Esophagus (tissue), 2 donors: ENCODE measurements around the gene FBLN1. TPM values are rescaled to one million over a fixed set of nuclear protein-coding genes. Genes with fewer than 3 reads are reported as not detected.

Experiments
- H3K27ac ChIP-seq, 2 donors: one replicate each; pipeline ENCODE4 v1.5.1; 2013; ENCODE audit warnings: low read depth in 2 of 2, mild to moderate bottlenecking in 2 of 2, inconsistent platforms in 1 of 2, low read length in 1 of 2, moderate library complexity in 1 of 2
- H3K27me3 ChIP-seq, 2 donors: one replicate each; pipeline ENCODE4 v1.6.1; 2013; ENCODE audit warnings: low read length in 2 of 2, control low read depth in 1 of 2, mild to moderate bottlenecking in 1 of 2; ENCODE audit not compliant: insufficient read depth in 2 of 2, control insufficient read depth in 1 of 2
- H3K36me3 ChIP-seq, 2 donors: one replicate each; pipeline ENCODE4 v1.6.1; 2013; ENCODE audit warnings: low read length in 1 of 2; ENCODE audit not compliant: control insufficient read depth in 2 of 2, insufficient read depth in 2 of 2
- H3K4me1 ChIP-seq, 2 donors: one replicate each; pipeline ENCODE4 v1.6.1; 2013; ENCODE audit warnings: low read length in 1 of 2; ENCODE audit not compliant: control insufficient read depth in 2 of 2, insufficient read depth in 2 of 2
- H3K4me3 ChIP-seq, 2 donors: one replicate each; pipeline ENCODE4 v1.5.1; 2013; ENCODE audit warnings: low read length in 2 of 2, mild to moderate bottlenecking in 2 of 2, low read depth in 1 of 2, moderate library complexity in 1 of 2
- H3K9me3 ChIP-seq, 2 donors: one replicate each; pipeline ENCODE4 v1.6.1; 2013; ENCODE audit warnings: mild to moderate bottlenecking in 2 of 2, low read depth in 1 of 2, low read length in 1 of 2, moderate library complexity in 1 of 2; ENCODE audit not compliant: control insufficient read depth in 2 of 2, insufficient read depth in 1 of 2
- WGBS, 2 donors: extraction: QIAGEN DNeasy Blood & Tissue Kit; methylation state at CpG; one replicate each; pipeline ENCODE4 v1.1.7; 2013; 5-methylcytosine and 5-hydroxymethylcytosine counted together
- polyA plus RNA-seq, 2 donors: library from polyadenylated mRNA; stranded (reverse); fragments of 200-250 nt; gene quantifications; one replicate each; pipeline ENCODE4 v1.2.3, GENCODE V29; 2013
- donor health status: healthy with polysubstance abuse.
- donor health status: Bipolar disorder and iron deficiency.

The FBLN1 gene
- polyA plus RNA-seq, 2 donors = 18.8 to 50.3 TPM

GRCh38 chr22:45564349-45565030 lies 61.8 kb downstream of the FBLN1 start:
- no peak overlapping the region for H3K4me3 ChIP-seq

DNA sequence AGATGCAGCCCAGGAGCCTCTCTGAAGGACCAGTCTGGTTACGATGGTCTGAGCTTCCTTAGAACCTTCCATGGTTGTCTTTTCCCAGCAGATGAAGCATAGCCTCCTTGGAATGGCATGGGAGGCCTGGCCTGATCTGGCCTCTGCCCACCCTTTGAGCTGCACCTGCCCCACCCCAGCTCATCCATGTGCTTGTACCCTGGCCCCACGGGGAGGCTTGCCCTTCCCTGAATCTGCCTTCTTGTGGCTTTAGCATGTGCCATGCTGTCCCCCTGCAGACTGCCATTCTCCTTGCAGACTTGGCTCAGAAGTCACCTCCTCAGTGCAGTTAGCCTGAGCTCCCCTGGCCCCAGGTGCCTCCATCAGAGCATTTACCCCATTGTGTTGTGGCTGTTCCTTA lies 62.5 kb downstream of the FBLN1 start:
- H3K36me3 ChIP-seq = peaks cover 0 to 3% of the 10 kb centered on the region in 2 donors
- WGBS, 2 donors = 79 to 90% methylated on average over 2 of the region's 2 CpGs
- no peak overlapping the region for H3K27ac ChIP-seq
- H3K9me3 ChIP-seq = peaks cover 0 to 2% of the 10 kb centered on the region in 2 donors
- H3K27me3 ChIP-seq = no peaks in the 10 kb centered on the region
- no peaks in the 10 kb centered on the region for H3K4me1 ChIP-seq
- no peak overlapping the region for H3K4me3 ChIP-seq

More at GRCh38 chr22:45564349-45565030, 61.8 kb downstream of the FBLN1 start:
- Histone ChIP-seq H3K27ac (no peak overlapping the region), H3K27me3 (no peaks in the 10 kb centered on the region), H3K4me1 (no peaks in the 10 kb centered on the region), H3K36me3 (peaks cover 0 to 3% of the 10 kb centered on the region in 2 donors), H3K9me3 (peaks cover 0 to 2% of the 10 kb centered on the region in 2 donors)
- WGBS, 2 donors = 86 to 89% methylated on average over 13 of the region's 13 CpGs

DNA sequence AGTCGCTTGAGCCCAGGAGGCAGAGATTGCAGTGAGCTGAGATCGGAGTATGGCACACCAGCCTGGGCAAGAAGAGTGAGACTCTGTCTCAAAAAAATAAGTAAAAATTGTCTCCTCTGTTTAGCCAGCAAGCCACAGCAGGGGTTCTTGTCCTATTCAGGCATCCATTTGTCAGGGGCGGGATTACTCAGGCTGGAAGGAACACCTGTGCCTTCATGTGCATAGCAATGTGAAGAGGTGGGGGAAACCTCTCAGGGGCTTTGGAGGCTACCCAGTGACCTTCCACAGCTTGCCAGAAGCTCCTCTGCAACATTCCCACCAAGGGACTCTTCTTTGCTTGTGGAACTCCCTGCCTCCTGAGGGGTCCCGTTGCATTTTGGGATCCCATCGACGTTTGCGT lies 63.3 kb downstream of the FBLN1 start:
- Histone ChIP-seq H3K4me3 (no peak overlapping the region), H3K36me3 (peaks cover 0 to 3% of the 10 kb centered on the region in 2 donors), H3K4me1 (no peaks in the 10 kb centered on the region), H3K27ac (no peak overlapping the region), H3K27me3 (no peaks in the 10 kb centered on the region), H3K9me3 (peaks cover 0 to 2% of the 10 kb centered on the region in 2 donors)
- WGBS, 2 donors = 86 to 87% methylated on average over 7 of the region's 7 CpGs

GRCh38 chr22:45568213-45568612 lies 65.5 kb downstream of the FBLN1 start:
- H3K27me3 ChIP-seq = no peaks in the 10 kb centered on the region
- H3K9me3 ChIP-seq = peaks cover 0 to 2% of the 10 kb centered on the region in 2 donors
- H3K36me3 ChIP-seq = peaks cover 0 to 3% of the 10 kb centered on the region in 2 donors
- peaks cover 0 to 3% of the 10 kb centered on the region in 2 donors for H3K4me1 ChIP-seq
- H3K4me3 ChIP-seq = no peak overlapping the region
- no peak overlapping the region for H3K27ac ChIP-seq

DNA sequence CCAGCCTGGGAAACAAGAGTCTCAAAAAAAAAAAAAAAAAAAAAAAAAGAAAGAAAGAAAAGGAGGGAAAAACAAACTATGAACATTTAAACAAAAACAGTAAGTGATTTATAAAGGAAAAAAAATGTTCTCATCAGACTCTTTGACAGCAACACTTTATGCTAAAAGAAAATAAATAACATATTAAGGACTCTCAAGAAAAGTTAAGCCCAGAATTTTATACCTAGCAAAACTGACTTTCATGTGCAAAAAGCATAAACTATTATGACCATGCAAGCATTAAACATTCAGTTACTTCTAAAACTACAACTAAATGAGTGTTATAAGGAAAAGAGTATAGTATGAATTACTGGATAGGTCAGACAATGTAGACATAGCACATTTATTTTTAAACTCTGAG lies 68.4 kb downstream of the FBLN1 start:
- H3K4me1 ChIP-seq = peaks cover 2 to 3% of the 10 kb centered on the region in 2 donors
- H3K36me3 ChIP-seq = no peaks in the 10 kb centered on the region
- no peaks in the 10 kb centered on the region for H3K9me3 ChIP-seq
- no peak overlapping the region for H3K27ac ChIP-seq
- no peak overlapping the region for H3K4me3 ChIP-seq
- H3K27me3 ChIP-seq = no peaks in the 10 kb centered on the region

DNA sequence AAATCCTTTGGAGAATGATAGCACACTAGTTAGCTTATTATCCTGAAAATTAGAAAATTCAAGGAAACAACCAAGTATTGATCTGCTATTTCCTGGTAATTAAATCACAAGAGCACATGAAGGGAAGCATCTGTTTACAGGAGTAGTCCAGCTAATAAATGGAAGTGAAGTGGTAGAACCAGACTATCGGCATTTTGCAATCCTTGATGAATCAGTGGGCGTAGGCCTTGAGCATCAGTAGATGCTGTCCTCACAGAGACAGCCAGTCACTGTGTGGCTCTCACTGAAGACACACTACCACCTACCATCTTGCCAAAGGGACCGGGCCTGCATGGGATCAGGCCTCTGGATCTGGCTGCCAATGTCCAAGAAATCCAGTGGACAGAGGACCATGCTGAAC lies 69.8 kb downstream of the FBLN1 start:
- Histone ChIP-seq H3K4me3 (no peak overlapping the region), H3K4me1 (peaks cover 2 to 3% of the 10 kb centered on the region in 2 donors), H3K36me3 (no peaks in the 10 kb centered on the region), H3K27ac (peak overlapping the region; percentile 71 to 92), H3K27me3 (no peaks in the 10 kb centered on the region), H3K9me3 (no peaks in the 10 kb centered on the region)
- WGBS, 2 donors = 43 to 78% methylated on average over 3 of the region's 3 CpGs

DNA sequence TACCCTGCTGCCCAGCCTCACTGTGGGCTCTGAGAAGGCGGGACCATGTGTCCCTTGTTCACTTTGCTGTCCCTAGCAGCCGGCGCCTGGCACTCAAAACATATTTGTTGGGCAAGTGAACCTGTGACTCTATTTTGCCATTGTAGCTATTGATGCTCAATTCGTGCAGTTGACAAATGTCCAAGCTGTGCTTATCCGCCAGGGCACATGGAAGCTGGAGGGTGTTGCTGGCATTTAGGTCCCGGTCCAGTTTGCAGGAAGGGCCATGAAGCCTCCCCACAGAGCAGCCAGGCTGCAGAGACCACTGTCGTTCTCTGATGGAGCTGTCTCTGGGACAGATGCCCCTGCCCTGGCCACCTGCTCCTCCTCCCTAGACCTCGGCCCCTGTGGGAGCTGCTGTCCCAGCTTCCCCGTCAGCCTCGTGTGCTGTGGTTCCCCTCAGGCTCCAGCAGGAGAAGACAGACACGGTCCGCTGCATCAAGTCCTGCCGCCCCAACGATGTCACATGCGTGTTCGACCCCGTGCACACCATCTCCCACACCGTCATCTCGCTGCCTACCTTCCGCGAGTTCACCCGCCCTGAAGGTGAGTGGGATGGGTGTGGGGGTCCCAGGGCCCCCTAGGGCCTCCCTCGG lies 71.5 kb downstream of the FBLN1 start:
- H3K4me1 ChIP-seq = peaks cover 2 to 3% of the 10 kb centered on the region in 2 donors
- no peaks in the 10 kb centered on the region for H3K9me3 ChIP-seq
- H3K27me3 ChIP-seq = no peaks in the 10 kb centered on the region
- WGBS, 2 donors = 78 to 82% methylated on average over 23 of the region's 23 CpGs
- H3K4me3 ChIP-seq = no peak overlapping the region
- H3K36me3 ChIP-seq = no peaks in the 10 kb centered on the region
- H3K27ac ChIP-seq = no peak overlapping the region

DNA sequence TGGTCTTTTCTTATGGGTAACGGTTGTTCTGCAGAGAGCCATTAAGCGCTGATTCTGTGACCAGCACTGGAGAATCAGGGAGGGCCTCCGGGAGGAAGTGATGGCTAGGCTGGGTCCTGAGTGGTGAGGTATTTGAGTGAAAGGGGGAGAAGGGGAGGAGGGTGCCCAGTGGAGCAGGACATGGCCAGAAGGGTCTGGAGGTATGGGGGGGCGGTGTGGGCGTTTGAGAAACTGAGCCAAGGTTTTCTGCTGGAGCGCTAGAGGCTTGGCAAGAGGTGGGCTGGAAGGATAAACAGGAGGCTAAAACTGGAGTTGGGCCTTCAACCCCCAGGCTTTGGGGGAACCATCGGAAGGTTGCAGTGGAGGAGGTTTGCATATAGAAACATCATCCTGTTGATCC lies 72.5 kb downstream of the FBLN1 start:
- Histone ChIP-seq H3K27me3 (no peaks in the 10 kb centered on the region), H3K9me3 (no peaks in the 10 kb centered on the region), H3K4me3 (no peak overlapping the region), H3K27ac (no peak overlapping the region), H3K4me1 (peaks cover 2 to 3% of the 10 kb centered on the region in 2 donors), H3K36me3 (peaks cover 0 to under 1% of the 10 kb centered on the region in 2 donors)
- 86 to 88% methylated on average over 7 of the region's 7 CpGs for WGBS, 2 donors

- no peak overlapping the region for H3K27ac ChIP-seq
Measured at GRCh38 chr22:45575607-45576272, 73.1 kb downstream of the FBLN1 start.

More at GRCh38 chr22:45575607-45576272, 73.1 kb downstream of the FBLN1 start:
- 68 to 70% methylated on average over 18 of the region's 18 CpGs for WGBS, 2 donors
- no peak overlapping the region for H3K4me3 ChIP-seq
- peaks cover 2 to 3% of the 10 kb centered on the region in 2 donors for H3K4me1 ChIP-seq
- H3K36me3 ChIP-seq = peaks cover 0 to 2% of the 10 kb centered on the region in 2 donors
- no peaks in the 10 kb centered on the region for H3K27me3 ChIP-seq
- H3K9me3 ChIP-seq = no peaks in the 10 kb centered on the region
